HepG2 (cell line): Measurements from ENCODE around the gene TMEM129. TPM values are rescaled to one million over a fixed set of nuclear protein-coding genes. Genes with fewer than 3 reads are reported as not detected.

Source experiments
- ATAC-seq: fragments of 200-7000 bp; cut with Tn5 transposase; 3 replicates; pipeline ENCODE4 v1.9.1; 2020; ENCODE audit warnings: mild to moderate bottlenecking, moderate library complexity
- BruUV-seq: library from RNA; stranded (reverse); fragments of 400-500 nt; replicated peaks from 2 replicates; lab custom pipeline; 2021; lab: Mats Ljungman, UMichigan
- CTCF ChIA-PET: fragments of 300-600 bp; formaldehyde crosslinking; extraction: SDS; loops from one replicate; lab custom pipeline; 2021; ENCODE audit warnings: low total read pairs, inconsistent platforms, low intra/inter-chr PET ratio; lab: Yijun Ruan, JAX
- POLR2A ChIA-PET: fragments of 350-600 bp; sonication (Branson Sonifier 250); formaldehyde crosslinking; loops from one replicate; lab custom pipeline; 2020; ENCODE audit warnings: antibody characterized with exemption, inconsistent platforms; lab: Yijun Ruan, JAX
- DNase-seq: peaks from one replicate; pipeline ENCODE4 v3.0.0-alpha.2; 2015; ENCODE audit warnings: low spot score
- FAIRE-seq: peaks from 3 replicates; lab custom pipeline; 2011; peaks lifted over from hg19 to GRCh38; lab: Jason Lieb, UNC
- H2AFZ ChIP-seq: one replicate; pipeline ENCODE4 v1.6.1; 2011; ENCODE audit warnings: low read length, inconsistent platforms
- H3K27ac ChIP-seq: fragments of 300-600 bp; 3 replicates; pipeline ENCODE4 v1.8.0; 2011; ENCODE audit warnings: mixed run types, mild to moderate bottlenecking, mixed read lengths, low read length, inconsistent platforms; ENCODE audit not compliant: insufficient read depth; ENCODE audit errors: extremely low read length
- H3K27me3 ChIP-seq, 2 experiments: fragments of 200-600 bp in 1 of 2; 2 replicates in 1 of 2; 3 replicates in 1 of 2; pipeline versions ENCODE4 v1.6.0 to v1.8.0; 2011; ENCODE audit warnings: low read length in 2 of 2, mild to moderate bottlenecking in 2 of 2, moderate library complexity in 2 of 2, inconsistent platforms in 1 of 2; ENCODE audit not compliant: insufficient read depth in 2 of 2, control insufficient read depth in 1 of 2
- H3K36me3 ChIP-seq, 2 experiments: fragments of 200-600 bp in 1 of 2; replicated peaks in 1 of 2; 2 replicates in 1 of 2; 3 replicates in 1 of 2; pipeline versions ENCODE4 v1.5.1 to v1.8.0; 2011; ENCODE audit warnings: low read length in 2 of 2, inconsistent platforms in 1 of 2; ENCODE audit not compliant: insufficient read depth in 2 of 2, control insufficient read depth in 1 of 2
- H3K4me1 ChIP-seq: 2 replicates; pipeline ENCODE4 v1.5.1; 2012; ENCODE audit warnings: low read length, inconsistent platforms; ENCODE audit not compliant: insufficient read depth
- H3K4me2 ChIP-seq: 2 replicates; pipeline ENCODE4 v1.6.0; 2011; ENCODE audit warnings: low read depth, low read length, inconsistent platforms
- H3K4me3 ChIP-seq, 3 experiments: fragments of 200-600 bp in 1 of 3; sonication (generic), shearing (Covaris generic) in 1 of 3; replicated peaks in 1 of 3; 2 replicates each; pipeline ENCODE4 v1.5.1; 2011 to 2016; ENCODE audit warnings: low read length in 3 of 3, inconsistent platforms in 2 of 3, low read depth in 2 of 3, mild to moderate bottlenecking in 2 of 3, control low read depth in 1 of 3, mixed read lengths in 1 of 3; ENCODE audit not compliant: insufficient read depth in 1 of 3
- H3K79me2 ChIP-seq: one replicate; pipeline ENCODE4 v1.6.1; 2011; ENCODE audit warnings: low read length, inconsistent platforms; ENCODE audit not compliant: insufficient read depth
- H3K9ac ChIP-seq: 2 replicates; pipeline ENCODE4 v1.6.0; 2011; ENCODE audit warnings: mild to moderate bottlenecking, low read depth, low read length, inconsistent platforms; ENCODE audit not compliant: insufficient read depth
- H3K9me3 ChIP-seq: 2 replicates; pipeline ENCODE4 v1.5.1; 2012; ENCODE audit warnings: mild to moderate bottlenecking, low read length
- H4K20me1 ChIP-seq: 2 replicates; pipeline ENCODE4 v1.6.0; 2011; ENCODE audit warnings: inconsistent platforms, mild to moderate bottlenecking, low read length, moderate library complexity; ENCODE audit not compliant: insufficient read depth
- ATF7 ChIP-seq, 2 experiments: fragments of 450-650 bp in 1 of 2; sonication (generic) in 1 of 2; formaldehyde crosslinking in 1 of 2; IDR thresholded peaks; 2 replicates each; pipeline versions ENCODE4 v1.4.0 to v1.6.1; 2016 to 2020; ENCODE audit warnings: antibody characterized with exemption in 1 of 2, mild to moderate bottlenecking in 1 of 2, missing genetic modification reagents in 1 of 2
- MEIS1 ChIP-seq: sonication (generic); formaldehyde crosslinking; IDR thresholded peaks from 2 replicates; pipeline ENCODE4 v1.9.0; 2021; ENCODE audit warnings: mild to moderate bottlenecking, missing genetic modification reagents, moderate library complexity, borderline replicate concordance
- RBFOX2 ChIP-seq: fragments of 200-400 bp; formaldehyde crosslinking; IDR thresholded peaks from 2 replicates; pipeline ENCODE4 v1.6.1; 2017; ENCODE audit warnings: low read depth, mild to moderate bottlenecking, low read length
- SMAD1 ChIP-seq: sonication (generic); formaldehyde crosslinking; IDR thresholded peaks from 2 replicates; pipeline ENCODE4 v1.4.0; 2020; ENCODE audit warnings: missing genetic modification reagents, low read depth, mild to moderate bottlenecking, borderline replicate concordance
- ZNF337 ChIP-seq: sonication (generic); formaldehyde crosslinking; IDR thresholded peaks from 2 replicates; pipeline ENCODE4 v1.5.1; 2020; ENCODE audit warnings: missing genetic modification reagents, low read depth, mild to moderate bottlenecking, borderline replicate concordance
- ZNF562 ChIP-seq: sonication (generic); formaldehyde crosslinking; IDR thresholded peaks from 2 replicates; pipeline ENCODE4 v1.8.0; 2022; ENCODE audit warnings: missing genetic modification reagents, borderline replicate concordance
- WGBS: methylation state at CpG from one replicate; pipeline ENCODE4 v1.1.6; 2017; ENCODE audit warnings: low lambda C conversion rate; 5-methylcytosine and 5-hydroxymethylcytosine counted together
- in situ Hi-C: cut with HindIII; loops from 2 replicates; pipeline ENCODE4 v1.10.0; 2017; ENCODE audit warnings: low pct_unique_long_range_greater_than_20kb; ENCODE audit not compliant: extremely low pct_ligation_motif_present
- intact Hi-C: fragments of 100-400 bp; cut with micrococcal nuclease; formaldehyde crosslinking; loops from one replicate; pipeline ENCODE4 v1.10.0; 2022; ENCODE audit not compliant: unreplicated experiment
- polyA plus RNA-seq, 8 experiments: library from polyadenylated mRNA; depleted of rRNA in 3 of 8; stranded (reverse) in 7 of 8; unstranded in 1 of 8; fragments of >200 nt; fragmentation: Illumina TruSeq in 4 of 8; extraction: Trizol in 4 of 8; gene quantifications; 2 replicates each; pipeline versions ENCODE4 v1.2.1 to v1.2.3, GENCODE V29; 2011 to 2016; ENCODE audit warnings: low read depth in 4 of 8, missing spikeins in 1 of 8, mixed read lengths in 1 of 8; ENCODE audit not compliant: insufficient read depth in 1 of 8
- total RNA-seq, 5 experiments: library from RNA; depleted of rRNA; stranded (reverse); fragments of >200 nt; fragmentation: Illumina TruSeq; extraction: Trizol; gene quantifications; 2 replicates each; pipeline ENCODE4 v1.2.3, GENCODE V29; 2016; ENCODE audit warnings: low read depth in 1 of 5
- TF ChIP-seq, protein P1 (sequence below): sonication (generic); formaldehyde crosslinking; IDR thresholded peaks from 2 replicates; pipeline ENCODE4 v1.8.0; 2022; ENCODE audit warnings: mild to moderate bottlenecking, missing genetic modification reagents, borderline replicate concordance
- TF ChIP-seq, protein P2 (sequence below): sonication (generic); formaldehyde crosslinking; IDR thresholded peaks from 2 replicates; pipeline ENCODE4 v1.4.0; 2020; ENCODE audit warnings: mild to moderate bottlenecking, missing genetic modification reagents

TMEM129 gene
- total and polyA plus RNA-seq, 2 of the 13 experiments (the other 11 are each of a cell fraction or from before 2014, with no cell fraction given), result 19.0 to 25.8 TPM

DNA sequence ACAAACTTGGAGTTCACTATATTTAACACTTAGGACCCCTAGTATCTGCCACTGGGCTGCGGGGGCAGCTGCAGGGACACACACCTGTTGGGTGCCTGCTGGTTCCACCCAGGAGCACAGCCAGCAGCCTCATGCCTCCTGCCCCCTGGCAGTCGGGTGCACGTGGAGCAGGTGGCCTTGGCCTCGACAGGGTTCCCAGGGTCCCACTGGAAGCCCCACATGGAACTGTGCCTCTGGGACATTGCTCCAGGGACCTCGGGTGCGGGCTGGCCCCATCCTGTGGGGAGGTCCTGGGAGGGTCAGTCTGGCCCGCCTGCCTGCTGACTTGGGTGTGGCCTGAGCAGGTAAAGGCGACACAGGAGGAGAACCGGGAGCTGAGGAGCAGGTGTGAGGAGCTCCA lies 18.2 kb upstream of the TMEM129 start (continued):
- TF ChIP-seq, protein P1, sequence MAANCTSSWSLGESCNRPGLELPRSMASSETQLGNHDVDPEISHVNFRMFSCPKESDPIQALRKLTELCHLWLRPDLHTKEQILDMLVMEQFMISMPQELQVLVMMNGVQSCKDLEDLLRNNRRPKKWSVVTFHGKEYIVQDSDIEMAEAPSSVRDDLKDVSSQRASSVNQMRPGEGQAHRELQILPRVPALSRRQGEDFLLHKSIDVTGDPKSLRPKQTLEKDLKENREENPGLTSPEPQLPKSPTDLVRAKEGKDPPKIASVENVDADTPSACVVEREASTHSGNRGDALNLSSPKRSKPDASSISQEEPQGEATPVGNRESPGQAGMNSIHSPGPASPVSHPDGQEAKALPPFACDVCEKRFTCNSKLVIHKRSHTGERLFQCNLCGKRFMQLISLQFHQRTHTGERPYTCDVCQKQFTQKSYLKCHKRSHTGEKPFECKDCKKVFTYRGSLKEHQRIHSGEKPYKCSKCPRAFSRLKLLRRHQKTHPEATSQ (CRISPR knock-in tag), result no peak
- no peak for TF ChIP-seq MEIS1 (CRISPR knock-in tag)
- no peak for TF ChIP-seq SMAD1 (CRISPR knock-in tag)
- TF ChIP-seq ZNF337 (CRISPR knock-in tag), result no peak
- TF ChIP-seq RBFOX2, result peak; percentile 53; the same call in 1 of the 2 replicates
- no peak for TF ChIP-seq ATF7 (IDR thresholded peaks at IDR 0.05)
- TF ChIP-seq ATF7 (CRISPR knock-in tag; IDR thresholded peaks at IDR 0.05), result no peak
- TF ChIP-seq, all 625 proteins: peak for 4

DNA sequence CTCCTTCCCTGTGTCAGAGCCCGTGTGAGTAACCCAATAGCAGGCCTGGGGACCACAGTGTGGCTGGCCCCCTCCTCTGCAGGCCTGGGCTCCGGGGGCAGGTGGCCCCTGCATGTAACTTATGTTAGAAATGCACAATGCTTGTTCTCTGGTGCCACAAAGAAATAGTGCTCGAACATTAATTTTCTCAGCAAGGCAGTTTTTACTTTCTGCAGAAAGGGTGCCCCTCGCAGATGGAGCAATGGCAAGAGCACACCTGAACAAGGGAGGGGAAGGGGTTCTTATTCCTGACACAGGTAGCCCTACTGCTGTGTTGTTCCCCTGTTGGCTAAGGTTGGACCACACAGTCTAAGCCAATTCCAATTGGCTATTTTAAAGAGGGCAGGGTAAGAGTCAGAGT lies 17.3 kb upstream of the TMEM129 start:
- no peaks in the 10 kb centered on the region for H3K27me3 ChIP-seq
- intact Hi-C loops (no loop called here), in situ Hi-C loops (no loop called here)
- H3K79me2 ChIP-seq, result no peaks in the 10 kb centered on the region
- H3K4me2 ChIP-seq, result no peak overlapping the region
- no peak overlapping the region for H3K27ac ChIP-seq
- H2AFZ ChIP-seq, result no peak overlapping the region
- WGBS, result 100% methylated on average over 2 of the region's 4 CpGs
- no peaks in the 10 kb centered on the region for H4K20me1 ChIP-seq
- peaks cover 33 to 79% of the 10 kb centered on the region in 2 experiments for H3K36me3 ChIP-seq
- H3K4me1 ChIP-seq, result no peaks in the 10 kb centered on the region
- peaks cover 17% of the 10 kb centered on the region; the same call in 1 of the 2 replicates for H3K9me3 ChIP-seq
- DNase-seq (no peak), FAIRE-seq (no peak), ATAC-seq (no peak)
- H3K4me3 ChIP-seq, result no peak overlapping the region
- ChIA-PET POLR2A (no interaction called here), CTCF (no interaction called here)
- no peak overlapping the region for H3K9ac ChIP-seq
- TF ChIP-seq ZNF562, result peak; percentile 89
- TF ChIP-seq, protein P2, sequence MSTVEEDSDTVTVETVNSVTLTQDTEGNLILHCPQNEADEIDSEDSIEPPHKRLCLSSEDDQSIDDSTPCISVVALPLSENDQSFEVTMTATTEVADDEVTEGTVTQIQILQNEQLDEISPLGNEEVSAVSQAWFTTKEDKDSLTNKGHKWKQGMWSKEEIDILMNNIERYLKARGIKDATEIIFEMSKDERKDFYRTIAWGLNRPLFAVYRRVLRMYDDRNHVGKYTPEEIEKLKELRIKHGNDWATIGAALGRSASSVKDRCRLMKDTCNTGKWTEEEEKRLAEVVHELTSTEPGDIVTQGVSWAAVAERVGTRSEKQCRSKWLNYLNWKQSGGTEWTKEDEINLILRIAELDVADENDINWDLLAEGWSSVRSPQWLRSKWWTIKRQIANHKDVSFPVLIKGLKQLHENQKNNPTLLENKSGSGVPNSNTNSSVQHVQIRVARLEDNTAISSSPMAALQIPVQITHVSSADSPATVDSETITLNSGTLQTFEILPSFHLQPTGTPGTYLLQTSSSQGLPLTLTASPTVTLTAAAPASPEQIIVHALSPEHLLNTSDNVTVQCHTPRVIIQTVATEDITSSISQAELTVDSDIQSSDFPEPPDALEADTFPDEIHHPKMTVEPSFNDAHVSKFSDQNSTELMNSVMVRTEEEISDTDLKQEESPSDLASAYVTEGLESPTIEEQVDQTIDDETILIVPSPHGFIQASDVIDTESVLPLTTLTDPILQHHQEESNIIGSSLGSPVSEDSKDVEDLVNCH (CRISPR knock-in tag), result no peak
- no TSS peak for BruUV-seq
